Activated naive CD8-positive, alpha-beta T cell (primary cell): ENCODE data around the gene KLHL29.

ENCODE experiments used
- H3K27ac Mint-ChIP-seq: one replicate; pipeline ENCODE4 v1.8.0; 2021; ENCODE audit warnings: mixed read lengths
- H3K27me3 Mint-ChIP-seq: one replicate; pipeline ENCODE4 v1.8.0; 2021; ENCODE audit warnings: mixed read lengths
- H3K36me3 Mint-ChIP-seq: one replicate; pipeline ENCODE4 v1.8.0; 2021; ENCODE audit warnings: mixed read lengths
- H3K4me1 Mint-ChIP-seq: one replicate; pipeline ENCODE4 v1.8.0; 2021; ENCODE audit warnings: low read depth, mixed read lengths
- H3K4me3 Mint-ChIP-seq: one replicate; pipeline ENCODE4 v1.8.0; 2021; ENCODE audit warnings: mild to moderate bottlenecking, mixed read lengths
- H3K9me3 Mint-ChIP-seq: one replicate; pipeline ENCODE4 v1.8.0; 2021; ENCODE audit warnings: low read depth, mixed read lengths

Gene KLHL29

DNA sequence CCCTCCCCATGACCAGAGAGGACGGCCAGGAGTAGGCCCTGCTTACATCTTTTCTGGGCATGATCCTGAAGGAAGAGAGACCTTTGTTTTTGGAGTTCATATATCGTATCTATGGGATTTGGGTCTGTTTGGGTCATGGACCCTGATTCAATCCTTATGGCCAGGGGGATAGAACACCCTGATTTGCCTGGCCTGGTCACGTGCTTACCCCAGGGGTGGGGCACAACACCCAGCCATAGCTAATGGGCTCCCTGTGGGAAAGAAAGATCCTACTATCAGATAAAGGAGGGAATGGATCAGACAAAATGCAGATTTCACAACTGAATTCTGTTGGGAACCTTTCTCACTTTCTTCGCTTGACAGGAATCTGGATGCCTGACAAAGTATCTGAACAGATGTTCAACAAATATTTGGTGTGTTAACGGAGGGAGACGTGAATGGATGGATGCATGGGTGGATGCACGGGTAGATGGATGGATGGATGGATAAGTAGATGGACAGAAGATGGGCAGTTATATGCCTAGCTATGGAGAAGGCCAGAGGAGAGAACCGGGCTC lies 155.9 kb downstream of the KLHL29 start:
- H3K36me3 Mint-ChIP-seq: peaks cover 6% of the 10 kb centered on the region
- no peak overlapping the region for H3K27ac Mint-ChIP-seq
- H3K9me3 Mint-ChIP-seq: no peaks in the 10 kb centered on the region
- H3K27me3 Mint-ChIP-seq: no peaks in the 10 kb centered on the region
- no peak overlapping the region for H3K4me3 Mint-ChIP-seq
- H3K4me1 Mint-ChIP-seq: no peaks in the 10 kb centered on the region

DNA sequence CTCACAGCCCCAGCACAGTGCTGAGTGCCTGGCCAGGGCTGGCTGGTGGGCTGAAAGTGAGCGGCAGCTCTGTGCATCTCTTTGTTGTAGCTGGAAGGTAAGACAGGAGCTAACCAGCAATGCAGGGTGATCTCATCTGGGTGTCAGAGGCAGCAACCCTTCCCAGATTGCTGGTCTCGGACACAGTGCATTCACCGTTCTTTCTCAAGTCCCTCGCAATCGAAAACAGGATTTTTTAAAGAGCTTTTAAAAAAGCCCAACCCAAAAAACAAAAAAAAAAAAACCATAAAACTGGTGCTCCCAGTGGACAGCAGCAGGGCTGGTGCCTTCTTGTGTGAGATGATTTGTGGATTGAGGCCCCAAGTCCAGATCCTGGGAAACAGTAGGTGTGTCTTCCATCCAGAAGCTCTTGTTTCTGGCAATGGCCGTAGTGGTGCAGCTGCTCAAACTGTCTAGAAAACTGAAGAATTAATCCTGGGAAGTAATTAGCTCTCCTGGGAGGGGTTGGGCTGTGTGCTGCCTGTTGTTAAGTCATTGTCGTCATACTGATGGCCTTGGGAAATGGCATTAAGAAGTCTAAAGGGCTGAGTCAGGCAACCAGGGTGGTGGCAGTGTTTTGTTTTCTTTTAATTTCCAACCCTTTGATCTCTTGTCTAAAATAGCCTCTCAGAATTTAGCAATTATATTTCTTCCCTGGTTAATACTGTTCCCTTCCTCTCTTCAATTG lies 156.7 kb downstream of the KLHL29 start:
- Mint-ChIP-seq H3K4me3 (no peak overlapping the region), H3K27me3 (no peaks in the 10 kb centered on the region), H3K4me1 (no peaks in the 10 kb centered on the region), H3K36me3 (peaks cover 6% of the 10 kb centered on the region), H3K9me3 (no peaks in the 10 kb centered on the region), H3K27ac (no peak overlapping the region)

DNA sequence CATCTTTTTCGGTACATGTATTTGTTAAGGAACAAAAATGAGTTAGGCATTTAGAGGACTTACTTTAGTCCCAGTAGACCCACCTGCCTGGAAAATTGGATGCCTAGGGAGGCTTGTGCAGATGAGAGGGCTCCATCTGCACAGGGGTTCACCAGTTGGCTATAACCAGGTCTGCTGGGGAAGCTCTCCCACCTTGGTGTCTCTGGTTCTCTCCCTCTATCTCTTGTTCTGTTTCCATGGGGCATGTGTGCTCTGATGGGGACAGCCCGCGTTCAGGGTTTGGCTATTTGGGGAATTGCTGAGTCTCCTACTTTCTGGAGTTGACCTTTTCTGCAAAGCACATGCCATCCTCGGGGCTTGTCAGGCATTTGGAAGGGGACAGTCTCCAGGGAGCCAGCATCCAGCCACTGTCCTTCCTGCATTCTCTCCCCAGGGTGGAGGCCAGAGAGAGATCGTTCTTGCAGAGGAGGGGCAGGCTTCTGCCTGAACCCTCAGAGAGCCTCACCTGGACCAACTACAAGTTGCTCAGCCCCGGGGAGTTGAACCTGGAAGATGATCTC lies 157.3 kb downstream of the KLHL29 start:
- Mint-ChIP-seq H3K36me3 (peaks cover 6% of the 10 kb centered on the region), H3K27me3 (no peaks in the 10 kb centered on the region), H3K4me1 (no peaks in the 10 kb centered on the region), H3K9me3 (no peaks in the 10 kb centered on the region), H3K4me3 (no peak overlapping the region), H3K27ac (no peak overlapping the region)

- Mint-ChIP-seq H3K36me3 (peaks cover 6% of the 10 kb centered on the region), H3K4me1 (no peaks in the 10 kb centered on the region), H3K9me3 (no peaks in the 10 kb centered on the region), H3K27ac (no peak overlapping the region), H3K27me3 (no peaks in the 10 kb centered on the region), H3K4me3 (no peak overlapping the region)
Measured at GRCh38 chr2:23543302-23543701, 158.3 kb downstream of the KLHL29 start.

DNA sequence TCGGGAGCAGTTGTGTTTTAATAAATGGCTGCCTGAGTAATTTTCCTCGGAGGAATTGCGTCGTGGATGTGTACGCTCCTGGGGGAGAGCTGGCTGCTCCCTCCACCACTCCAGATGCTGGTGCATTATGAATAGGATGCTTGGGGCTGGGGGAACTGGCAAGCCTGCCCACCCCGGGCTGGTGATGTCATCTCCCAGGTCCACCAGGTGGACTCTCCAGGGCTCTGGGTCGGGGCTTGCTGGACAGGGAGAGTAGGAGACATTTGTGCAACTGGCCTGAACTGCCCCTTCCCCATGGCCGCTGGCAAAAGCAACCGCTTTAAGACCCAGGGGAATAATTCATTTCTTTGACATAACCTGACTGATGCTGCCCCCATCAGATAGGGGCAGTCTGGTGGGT lies 158.7 kb downstream of the KLHL29 start:
- H3K9me3 Mint-ChIP-seq: no peaks in the 10 kb centered on the region
- H3K36me3 Mint-ChIP-seq: peaks cover 6% of the 10 kb centered on the region

GRCh38 chr2:23544589-23545295 lies 159.8 kb downstream of the KLHL29 start:
- Mint-ChIP-seq H3K9me3 (no peaks in the 10 kb centered on the region), H3K27me3 (no peaks in the 10 kb centered on the region), H3K27ac (no peak overlapping the region), H3K4me1 (no peaks in the 10 kb centered on the region), H3K4me3 (no peak overlapping the region), H3K36me3 (peaks cover 3% of the 10 kb centered on the region)

More for the DNA sequence above, 158.7 kb downstream of the KLHL29 start:
- Mint-ChIP-seq H3K27me3 (no peaks in the 10 kb centered on the region), H3K4me1 (no peaks in the 10 kb centered on the region), H3K4me3 (no peak overlapping the region), H3K27ac (no peak overlapping the region)

DNA sequence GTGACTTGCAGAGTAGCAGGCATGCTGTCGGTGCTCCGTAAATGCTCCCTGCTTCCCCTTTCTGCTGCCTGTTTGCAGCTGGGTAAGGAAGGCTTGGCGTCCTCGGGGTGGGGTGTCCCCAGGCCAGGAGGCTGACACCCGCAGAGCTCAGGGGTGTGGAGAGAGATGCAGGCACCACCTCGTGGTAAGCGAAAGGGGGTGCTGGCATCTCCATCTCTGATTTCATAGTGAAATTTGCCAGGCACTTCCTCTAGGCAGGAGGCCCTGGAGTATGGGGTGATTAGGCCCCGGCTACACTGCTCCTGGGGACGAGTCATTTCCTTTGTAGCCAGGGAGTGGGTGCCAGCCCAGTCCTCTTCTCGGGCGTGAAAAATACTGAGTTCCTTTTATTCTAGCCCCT lies 160.4 kb downstream of the KLHL29 start:
- Mint-ChIP-seq H3K27ac (no peak overlapping the region), H3K4me1 (peaks cover 2% of the 10 kb centered on the region), H3K36me3 (no peaks in the 10 kb centered on the region), H3K4me3 (no peak overlapping the region), H3K27me3 (no peaks in the 10 kb centered on the region), H3K9me3 (no peaks in the 10 kb centered on the region)

DNA sequence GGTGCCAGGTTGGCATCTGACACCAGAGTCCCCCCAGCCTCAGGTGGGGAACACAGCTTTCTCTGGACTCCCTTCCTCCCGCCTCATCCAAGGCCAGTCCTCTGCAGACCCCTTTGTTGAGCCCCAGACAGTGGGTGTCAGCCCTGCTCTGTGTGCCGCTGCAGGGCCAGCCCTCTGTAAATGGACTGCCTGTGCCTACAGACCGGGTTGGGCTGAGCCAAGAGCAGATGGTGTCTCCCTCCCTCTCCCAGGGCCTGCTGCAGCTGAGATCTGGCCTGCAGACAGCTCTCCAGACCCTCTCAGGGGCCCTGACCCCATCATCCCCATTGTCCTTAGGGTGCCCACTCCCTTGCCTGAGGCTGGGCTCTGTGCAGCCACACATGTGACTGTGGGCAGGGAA lies 160.8 kb downstream of the KLHL29 start:
- H3K9me3 Mint-ChIP-seq: no peaks in the 10 kb centered on the region

GRCh38 chr2:23546913-23547312 lies 161.9 kb downstream of the KLHL29 start:
- Mint-ChIP-seq H3K9me3 (no peaks in the 10 kb centered on the region), H3K27ac (no peak overlapping the region), H3K4me1 (peaks cover 2% of the 10 kb centered on the region), H3K27me3 (no peaks in the 10 kb centered on the region), H3K36me3 (no peaks in the 10 kb centered on the region), H3K4me3 (no peak overlapping the region)

More for the DNA sequence above, 160.8 kb downstream of the KLHL29 start:
- peaks cover 2% of the 10 kb centered on the region for H3K4me1 Mint-ChIP-seq
- H3K27me3 Mint-ChIP-seq: no peaks in the 10 kb centered on the region
- H3K4me3 Mint-ChIP-seq: no peak overlapping the region
- no peak overlapping the region for H3K27ac Mint-ChIP-seq
- no peaks in the 10 kb centered on the region for H3K36me3 Mint-ChIP-seq

- no peak overlapping the region for H3K4me3 Mint-ChIP-seq
- no peaks in the 10 kb centered on the region for H3K27me3 Mint-ChIP-seq
- no peak overlapping the region for H3K27ac Mint-ChIP-seq
- no peaks in the 10 kb centered on the region for H3K9me3 Mint-ChIP-seq
- no peaks in the 10 kb centered on the region for H3K36me3 Mint-ChIP-seq
- peaks cover 5% of the 10 kb centered on the region for H3K4me1 Mint-ChIP-seq
Measured at GRCh38 chr2:23547725-23548124, 162.7 kb downstream of the KLHL29 start.

DNA sequence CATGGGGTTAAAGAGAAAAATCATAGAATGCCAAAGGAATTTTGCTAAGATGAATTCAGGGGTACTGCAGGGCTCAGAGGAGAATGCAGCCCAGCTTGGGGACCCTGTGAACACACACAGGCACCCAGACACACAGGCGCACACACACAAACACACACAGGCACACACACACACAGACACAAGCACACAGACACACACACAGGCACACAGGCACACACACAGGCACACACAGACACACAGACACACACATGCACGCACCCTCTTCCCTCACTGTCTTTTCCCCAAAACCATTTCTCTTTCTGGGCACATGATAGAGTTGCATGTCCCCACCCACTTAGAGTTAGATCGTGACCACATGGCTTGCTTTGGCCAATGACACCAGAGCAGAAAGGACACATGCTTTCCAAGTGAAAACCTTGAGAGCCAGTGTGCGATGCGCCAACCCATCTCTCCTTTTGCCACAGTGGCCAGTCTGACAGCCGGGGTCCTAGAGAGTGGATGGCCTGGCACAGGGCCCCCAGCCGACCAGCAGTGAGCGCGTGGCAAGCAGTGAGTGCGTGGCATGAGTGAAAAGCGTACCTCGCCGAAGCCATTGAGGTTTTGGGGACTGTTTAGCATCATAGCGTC lies 163.3 kb downstream of the KLHL29 start:
- Mint-ChIP-seq H3K4me1 (peaks cover 5% of the 10 kb centered on the region), H3K27me3 (no peaks in the 10 kb centered on the region), H3K4me3 (no peak overlapping the region), H3K9me3 (no peaks in the 10 kb centered on the region), H3K36me3 (no peaks in the 10 kb centered on the region), H3K27ac (no peak overlapping the region)

DNA sequence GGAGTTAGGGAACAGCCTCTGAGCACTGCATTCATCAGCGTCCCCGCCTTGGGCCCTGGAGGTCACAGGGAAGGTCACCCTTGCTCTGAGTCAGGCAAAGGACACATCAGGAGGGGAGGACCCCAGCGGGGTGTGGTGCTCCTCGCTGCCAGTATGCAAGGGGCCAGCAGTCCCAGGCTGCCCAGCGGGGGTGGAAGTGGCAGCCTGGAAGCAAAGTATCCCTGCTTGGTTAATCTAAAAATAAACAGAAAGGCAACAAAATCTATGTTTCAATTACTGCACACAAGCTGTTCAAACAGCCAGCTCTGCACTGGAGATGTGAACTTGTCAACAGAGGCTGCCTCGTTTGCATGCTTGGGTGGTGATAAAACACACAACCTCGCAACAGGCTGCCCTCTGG lies 164.1 kb downstream of the KLHL29 start:
- peaks cover 5% of the 10 kb centered on the region for H3K4me1 Mint-ChIP-seq
- H3K4me3 Mint-ChIP-seq: no peak overlapping the region
- H3K36me3 Mint-ChIP-seq: no peaks in the 10 kb centered on the region
- no peaks in the 10 kb centered on the region for H3K9me3 Mint-ChIP-seq
- H3K27me3 Mint-ChIP-seq: no peaks in the 10 kb centered on the region
- H3K27ac Mint-ChIP-seq: no peak overlapping the region

DNA sequence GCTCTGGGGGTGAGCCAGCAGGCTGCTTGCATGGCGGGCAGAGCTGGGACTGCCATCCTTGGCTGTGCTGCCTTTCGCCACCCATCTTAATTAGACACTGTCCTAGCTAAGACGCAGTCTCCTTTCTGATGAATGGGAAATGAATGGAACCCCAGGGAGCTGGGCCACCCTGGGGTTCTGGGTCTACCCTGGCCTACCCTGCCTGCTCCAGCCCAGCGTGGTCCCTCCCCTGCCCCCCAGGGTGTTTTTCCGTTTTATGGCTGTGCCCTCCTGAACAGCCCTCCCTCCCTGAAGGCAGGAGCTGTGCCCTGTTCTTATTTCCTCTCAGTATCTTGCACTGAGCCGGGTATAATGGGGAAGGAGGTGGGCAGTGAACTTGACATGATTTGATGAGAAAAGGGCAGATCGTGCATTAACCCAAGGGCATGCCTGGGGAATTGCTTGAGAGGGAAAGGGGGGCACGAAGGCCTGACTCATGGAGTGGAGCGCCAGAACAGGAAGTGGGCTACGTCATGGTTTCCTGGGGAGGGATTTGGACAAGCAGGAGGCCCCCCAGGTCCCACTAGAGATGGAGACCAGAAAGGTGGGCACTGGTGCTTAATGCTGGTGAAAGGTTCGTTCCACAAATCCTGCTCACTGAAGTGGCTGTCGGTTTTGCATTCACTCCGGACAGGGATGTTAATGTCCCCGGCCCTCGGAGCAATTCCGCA lies 165.0 kb downstream of the KLHL29 start:
- Mint-ChIP-seq H3K36me3 (no peaks in the 10 kb centered on the region), H3K4me3 (no peak overlapping the region), H3K4me1 (peaks cover 5% of the 10 kb centered on the region)

GRCh38 chr2:23550553-23550952 lies 165.6 kb downstream of the KLHL29 start:
- H3K36me3 Mint-ChIP-seq: no peaks in the 10 kb centered on the region

More for the DNA sequence above, 165.0 kb downstream of the KLHL29 start:
- Mint-ChIP-seq H3K27me3 (no peaks in the 10 kb centered on the region), H3K27ac (no peak overlapping the region), H3K9me3 (no peaks in the 10 kb centered on the region)

More at GRCh38 chr2:23550553-23550952, 165.6 kb downstream of the KLHL29 start:
- H3K4me1 Mint-ChIP-seq: peaks cover 5% of the 10 kb centered on the region
- no peak overlapping the region for H3K4me3 Mint-ChIP-seq
- H3K27me3 Mint-ChIP-seq: no peaks in the 10 kb centered on the region
- no peaks in the 10 kb centered on the region for H3K9me3 Mint-ChIP-seq
- no peak overlapping the region for H3K27ac Mint-ChIP-seq
